DMS 273 (cell line): ENCODE results near the gene UBLCP1.
"Not testable (repeated sequence)": the region's sequence is repeated elsewhere in the genome, so short reads cannot be mapped to it uniquely, and the experiment has no call there.

Experiments
- DNase-seq: peaks from one replicate; lab custom pipeline; 2025; ENCODE audit not compliant: unreplicated experiment; lab: John Stamatoyannopoulos, UW

UBLCP1 gene

GRCh38 chr5:159262859-159263568, at the start of gene UBLCP1:
Gene UBLCP1 (plus strand): TSS chr5:159263290. CDS start chr5:159268916, 5,626 bp downstream.
- peak; percentile 93 for DNase-seq

DNA sequence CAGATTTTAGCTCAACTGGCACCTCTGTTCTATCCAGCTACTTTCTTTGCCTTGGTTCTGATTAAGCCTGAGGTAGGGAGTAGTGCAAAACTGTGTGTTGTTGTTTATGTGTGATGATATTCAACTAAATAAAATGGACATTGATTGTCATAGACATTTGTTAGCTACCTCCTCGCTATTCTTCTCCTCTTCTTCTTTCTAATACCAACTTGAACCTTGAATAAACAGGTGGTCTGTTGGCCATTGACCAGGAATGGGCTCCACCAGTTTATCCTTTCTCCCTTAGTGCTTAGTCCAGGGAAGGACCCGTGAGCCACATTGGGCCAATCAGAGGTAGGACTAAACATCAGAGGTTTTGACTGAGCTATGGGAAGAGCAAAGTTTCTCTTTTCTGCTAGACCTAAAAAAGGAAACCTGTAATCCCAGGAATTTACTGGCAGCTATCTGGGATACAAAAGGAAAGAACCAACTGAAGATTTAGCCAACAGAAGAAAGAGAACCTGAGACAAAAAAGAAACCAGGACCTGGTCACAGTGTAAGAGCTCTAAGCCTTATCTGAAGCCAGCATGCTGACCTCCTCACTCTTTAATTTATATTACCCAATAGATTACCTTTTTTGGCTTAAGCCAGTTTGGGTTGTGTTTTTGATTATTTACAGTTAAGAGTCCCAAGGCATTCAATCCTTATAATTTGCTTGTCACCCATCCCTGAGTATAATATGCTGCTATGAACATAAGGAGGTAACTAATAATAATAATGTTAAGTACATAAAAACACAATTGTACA, 48.4 kb upstream of the UBLCP1 start:
- DNase-seq = no peak

DNA sequence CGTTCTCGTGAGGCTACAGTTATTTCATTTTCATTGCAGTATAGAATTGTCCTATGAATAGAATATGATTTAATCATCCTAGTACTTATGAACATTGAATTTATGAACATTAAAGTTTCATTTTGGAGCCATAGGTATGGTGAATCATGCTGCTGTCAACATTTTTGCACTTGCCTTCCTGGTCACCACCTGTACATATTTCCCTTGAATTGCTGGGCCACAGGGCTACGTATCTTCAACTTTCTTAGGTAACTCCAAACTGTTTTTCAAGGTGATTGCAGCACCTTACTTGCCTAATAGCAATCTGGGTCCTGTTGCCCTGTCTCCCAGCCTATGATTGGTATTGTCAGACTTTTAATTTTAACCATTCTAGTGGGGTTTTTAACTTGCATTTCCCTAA, 47.2 kb upstream of the UBLCP1 start:
- no peak for DNase-seq

GRCh38 chr5:159216454-159216853, 46.6 kb upstream of the UBLCP1 start:
- DNase-seq = no peak

- no peak for DNase-seq
These were observed 45.9 kb upstream of the UBLCP1 start for GRCh38 chr5:159217236-159217635.

DNA sequence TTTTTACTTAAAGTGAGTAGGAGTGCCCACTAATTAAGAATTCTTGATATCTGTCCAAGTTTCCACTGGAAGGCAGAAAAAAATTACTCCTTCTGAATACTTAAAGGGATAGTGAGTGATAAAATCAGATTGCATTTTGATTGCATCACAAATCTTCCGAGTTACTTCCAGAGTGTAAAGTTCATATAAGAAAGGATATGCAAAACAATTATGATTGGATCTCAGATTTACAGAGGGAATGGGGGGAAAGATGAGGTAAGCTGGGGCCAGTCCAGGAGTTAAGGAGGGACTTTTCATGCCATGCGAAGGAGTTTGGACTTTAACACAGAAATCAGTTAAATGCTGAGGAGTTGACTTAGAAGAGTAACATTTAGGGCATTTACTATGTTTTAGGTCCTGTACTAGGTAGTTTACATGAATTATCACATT, 44.5 kb upstream of the UBLCP1 start:
- DNase-seq = peak; percentile 16

GRCh38 chr5:159220206-159220605, 42.9 kb upstream of the UBLCP1 start:
- no peak for DNase-seq

DNA sequence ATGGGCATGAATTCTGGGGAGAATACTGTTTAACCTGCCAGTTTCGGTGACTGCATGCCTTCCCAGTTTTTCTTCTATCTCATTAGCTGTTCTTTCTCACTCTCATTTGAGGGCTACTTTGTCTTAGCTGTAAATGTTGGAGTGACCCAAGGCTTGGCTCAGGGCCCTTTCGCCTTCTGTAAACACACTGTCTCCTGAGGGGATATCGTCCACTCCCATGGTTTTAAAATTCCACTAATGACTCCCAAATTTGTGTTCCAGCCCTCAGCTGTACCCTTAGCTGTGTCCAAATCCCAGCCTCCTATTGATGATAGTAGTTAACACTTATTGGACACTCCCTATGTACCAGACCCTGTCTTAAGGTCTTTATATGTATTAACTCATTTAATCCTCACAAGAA, 39.6 kb upstream of the UBLCP1 start:
- DNase-seq = no peak

- DNase-seq = no peak
These were observed 38.6 kb upstream of the UBLCP1 start for GRCh38 chr5:159224471-159224870.

- DNase-seq = no peak
These were observed 36.6 kb upstream of the UBLCP1 start for GRCh38 chr5:159226451-159226850.

DNA sequence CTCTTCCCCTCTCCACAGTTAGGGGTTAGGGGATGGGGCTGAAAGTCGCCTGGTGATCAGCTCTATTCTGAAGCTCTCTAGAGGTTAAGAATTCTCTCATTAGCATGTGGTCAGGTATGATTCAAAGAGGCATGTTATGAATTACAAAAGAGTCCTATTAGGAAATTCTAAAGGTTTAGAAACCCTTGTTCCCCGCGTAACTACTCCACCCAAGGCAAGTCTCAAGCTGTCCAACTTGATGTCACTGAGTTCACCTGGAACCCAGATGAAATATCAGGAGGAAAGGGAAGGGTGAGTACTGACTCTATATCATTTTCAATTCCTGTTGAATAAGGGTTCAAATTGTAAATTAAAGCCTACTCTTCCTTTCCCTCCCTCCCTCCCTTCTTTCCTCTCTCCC, 35.6 kb upstream of the UBLCP1 start:
- DNase-seq = no peak

DNA sequence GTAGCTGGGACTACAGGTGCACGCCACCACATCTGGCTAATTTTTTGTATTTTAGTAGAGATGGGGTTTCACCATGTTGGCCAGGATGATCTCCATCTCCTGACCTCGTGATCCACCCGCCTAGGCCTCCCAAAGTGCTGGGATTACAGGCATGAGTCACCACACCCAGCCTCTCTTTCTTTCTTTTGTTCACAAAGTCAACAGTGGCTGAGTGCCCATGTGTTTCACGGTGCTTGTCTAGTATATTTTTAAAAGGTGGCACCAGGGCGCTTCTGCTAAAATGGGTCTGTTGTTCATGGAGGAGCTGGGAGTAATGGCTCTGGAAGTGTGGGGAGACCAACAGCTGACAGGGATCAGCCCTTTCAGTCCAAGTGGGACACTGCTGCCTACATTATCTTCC, 35.0 kb upstream of the UBLCP1 start:
- DNase-seq = not testable (repeated sequence)

DNA sequence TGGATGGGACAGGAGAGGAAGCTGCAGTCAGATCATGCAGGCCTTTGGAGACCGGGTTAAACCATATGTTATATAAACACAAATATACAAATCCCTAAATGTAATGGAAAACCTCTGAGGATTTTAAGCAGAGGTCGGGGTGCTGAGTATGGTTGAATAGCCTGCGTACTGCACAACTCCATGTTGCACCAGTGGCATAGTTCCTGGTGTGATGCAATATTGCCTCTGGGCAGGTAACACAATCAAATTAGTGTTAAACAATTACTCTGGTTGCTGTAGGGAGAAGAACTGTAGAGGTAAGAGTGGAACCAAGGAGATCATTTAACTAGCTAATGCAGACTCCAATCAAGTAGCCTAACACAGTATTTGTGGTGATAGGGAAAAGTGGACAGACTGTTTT, 32.4 kb upstream of the UBLCP1 start:
- no peak for DNase-seq

DNA sequence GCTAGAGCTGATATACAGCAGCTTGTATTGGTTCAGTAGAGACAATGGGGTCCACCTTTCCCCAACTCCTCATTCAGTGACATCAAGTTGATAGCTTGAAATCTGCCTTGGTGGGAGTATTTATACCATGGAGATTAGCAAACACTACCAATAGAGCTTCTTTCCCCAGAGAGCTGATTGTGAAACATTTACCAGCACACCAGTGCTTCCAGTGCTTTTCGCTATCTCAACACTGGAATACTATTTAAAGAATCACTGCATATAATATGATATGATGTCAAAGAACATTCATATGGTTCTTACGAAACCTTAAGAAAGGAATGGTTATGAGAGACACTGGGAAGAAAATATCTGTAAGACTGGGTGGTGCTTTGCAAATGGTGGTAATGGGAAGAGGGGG, 31.9 kb upstream of the UBLCP1 start:
- no peak for DNase-seq

GRCh38 chr5:159235871-159236520, 27.1 kb upstream of the UBLCP1 start:
- not testable (repeated sequence) for DNase-seq

- no peak for DNase-seq
These were observed 22.7 kb upstream of the UBLCP1 start for GRCh38 chr5:159240301-159240870.

GRCh38 chr5:159241946-159242552, 21.0 kb upstream of the UBLCP1 start:
- no peak for DNase-seq

DNA sequence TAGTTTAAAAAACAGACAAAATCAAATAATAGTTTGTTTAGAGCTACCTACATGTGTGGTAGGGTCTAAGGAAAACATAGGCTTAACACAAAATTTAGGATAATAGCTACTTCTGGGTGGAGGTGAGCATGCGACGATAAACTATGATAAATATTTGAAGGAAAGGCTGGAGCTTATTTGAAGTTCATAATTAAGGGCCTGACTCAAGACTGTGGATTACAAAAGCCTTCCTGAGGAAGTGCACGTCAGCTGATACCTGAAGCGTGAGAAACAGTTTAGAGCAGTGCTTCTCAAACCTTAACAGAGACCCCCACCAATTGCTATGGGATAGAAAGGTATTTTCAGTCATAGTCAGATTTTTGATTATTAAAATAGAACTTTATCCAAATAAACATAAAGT, 20.4 kb upstream of the UBLCP1 start:
- no peak for DNase-seq

- DNase-seq = no peak
These were observed 19.7 kb upstream of the UBLCP1 start for GRCh38 chr5:159243385-159243784.

- peak; percentile 35 for DNase-seq
These were observed 18.9 kb upstream of the UBLCP1 start for GRCh38 chr5:159244163-159244562.

DNA sequence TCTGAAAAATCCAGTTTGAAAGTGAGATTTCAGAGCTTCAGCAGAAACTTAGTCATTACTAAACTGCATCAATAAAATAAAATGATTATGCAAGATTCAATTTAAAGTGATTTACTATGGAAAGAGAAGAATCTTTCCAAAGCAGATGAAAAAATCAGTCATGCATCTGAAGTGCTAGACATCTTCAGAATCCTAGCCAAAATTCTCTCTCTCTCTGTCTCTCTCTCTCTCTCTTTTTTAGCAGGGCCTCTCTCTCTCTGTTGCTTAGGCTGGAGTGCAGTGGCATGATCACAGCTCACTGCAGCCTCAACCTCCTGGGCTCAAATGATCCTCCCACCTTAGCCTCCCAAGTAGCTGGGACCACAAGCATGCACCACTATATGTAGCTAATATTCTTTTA, 18.2 kb upstream of the UBLCP1 start:
- no peak for DNase-seq
